Eye (tissue), 1 donor: ENCODE data around the gene OVOL2.

Experiments used
- DNase-seq: peaks from one replicate; pipeline ENCODE4 v3.0.0-alpha.2; 2015

The OVOL2 gene

GRCh38 chr20:18011951-18012645 lies 45.6 kb downstream of the OVOL2 start:
- DNase-seq = no peak

DNA sequence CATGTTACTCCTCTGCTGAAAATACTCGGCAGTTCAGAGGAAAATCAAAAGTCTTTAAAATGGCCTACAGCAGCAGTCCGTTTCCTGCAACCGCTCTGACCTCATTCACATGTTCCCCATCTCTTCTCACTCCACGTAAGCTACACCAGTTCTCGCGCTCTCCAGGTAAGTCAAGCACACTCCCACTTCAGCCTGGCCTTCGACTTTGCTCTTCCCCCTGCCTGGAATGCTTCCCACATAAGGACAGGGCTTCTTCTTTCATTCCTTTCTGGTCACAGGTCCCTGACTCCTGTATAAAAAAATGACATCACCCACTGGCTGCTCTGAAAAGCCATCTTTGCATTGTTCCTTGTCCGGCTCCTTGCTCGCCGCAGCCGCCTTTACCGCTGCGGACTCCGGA lies 46.2 kb downstream of the OVOL2 start:
- no peak for DNase-seq

DNA sequence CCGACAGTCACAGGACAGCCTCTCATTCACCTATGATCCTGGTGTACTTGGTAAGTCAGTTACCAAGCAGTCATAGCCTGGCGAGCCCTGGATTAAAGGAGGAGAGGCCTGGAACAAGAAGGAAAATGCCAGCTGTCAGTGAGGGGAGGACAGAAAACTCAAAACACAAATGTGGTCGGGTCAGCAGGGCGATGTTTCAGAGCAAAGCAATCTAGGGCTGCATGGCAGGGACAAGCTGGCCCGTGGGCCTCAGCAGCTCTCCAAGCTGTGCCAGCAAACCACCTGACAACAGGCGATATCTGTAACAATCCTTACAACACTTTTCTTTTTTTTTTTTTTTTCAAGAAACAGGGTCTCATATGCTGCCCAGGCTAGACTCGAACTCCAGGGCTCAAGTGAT lies 48.6 kb downstream of the OVOL2 start:
- no peak for DNase-seq

DNA sequence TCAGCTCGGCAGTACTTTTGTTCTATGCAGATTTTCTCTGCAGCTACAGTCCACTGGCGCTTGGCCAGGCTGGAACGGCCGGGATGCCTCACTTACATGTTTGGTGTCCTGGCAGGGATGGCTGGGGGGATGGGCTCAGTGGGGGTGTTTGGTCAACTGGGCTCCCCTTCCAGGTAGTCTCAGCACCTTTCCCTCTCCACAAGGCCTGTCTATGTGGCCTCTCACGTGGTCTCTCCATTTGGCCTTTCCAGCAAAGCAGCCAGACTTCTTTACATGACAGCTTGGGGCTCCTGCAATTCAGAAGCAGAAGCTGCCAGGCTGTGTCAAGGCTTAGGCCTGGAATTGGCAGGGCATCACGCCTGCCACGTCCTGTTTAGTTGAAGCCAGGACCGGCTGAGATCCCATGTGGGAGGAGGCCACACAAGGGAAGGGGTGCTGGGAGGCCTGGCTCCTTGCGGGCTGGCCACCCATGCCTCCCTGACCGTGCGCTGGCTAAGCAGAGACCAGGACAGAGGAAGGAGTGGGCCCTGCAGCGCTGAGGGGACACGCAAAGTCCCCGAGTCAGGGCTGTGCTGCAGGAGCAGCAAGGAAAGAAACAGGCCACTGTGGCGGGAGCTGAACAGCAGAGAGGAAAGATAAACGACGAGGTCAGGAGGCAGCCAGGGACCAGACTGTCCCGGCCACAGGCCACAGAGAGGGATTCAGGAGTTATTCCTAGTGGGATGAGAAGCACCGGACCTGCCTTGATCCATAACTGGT lies 50.0 kb downstream of the OVOL2 start:
- no peak for DNase-seq

DNA sequence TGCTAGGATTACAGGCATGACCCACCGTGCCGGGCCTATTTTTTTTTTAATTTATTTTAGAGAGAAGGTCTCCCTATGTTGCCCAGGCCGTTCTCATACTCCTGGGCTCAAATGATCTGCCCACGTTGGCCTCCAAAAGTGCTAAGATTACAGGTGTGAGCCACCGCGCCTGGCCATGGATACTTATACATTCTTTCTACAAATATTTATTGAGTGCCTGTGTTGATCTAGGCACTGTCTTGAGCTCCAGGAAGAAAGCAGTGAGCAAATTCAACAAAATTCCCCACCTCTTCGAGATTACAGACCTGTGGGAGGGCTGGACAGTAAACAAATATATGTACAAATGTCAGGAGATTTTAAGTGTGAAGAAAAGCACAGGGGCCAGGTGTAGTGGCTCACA lies 51.0 kb downstream of the OVOL2 start:
- DNase-seq = no peak

DNA sequence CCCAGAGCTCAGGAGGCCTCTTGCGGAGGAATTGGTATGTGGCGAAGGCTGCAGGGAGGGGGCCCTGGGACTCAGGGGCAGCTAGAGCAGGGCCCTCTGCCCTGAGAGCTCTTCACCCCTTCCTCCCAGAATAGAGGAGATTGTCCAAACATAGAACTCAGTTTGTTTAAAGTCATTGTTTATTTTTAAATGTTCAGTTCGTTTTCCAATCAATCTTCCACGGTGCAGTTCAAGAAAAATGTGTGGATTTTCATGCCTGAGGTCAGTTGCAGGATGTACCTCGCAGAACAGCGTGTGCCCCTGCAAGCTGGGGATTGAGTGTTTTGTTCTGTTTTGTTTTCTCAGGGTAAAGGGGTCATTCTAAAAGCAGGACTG lies 51.7 kb downstream of the OVOL2 start:
- DNase-seq = no peak

DNA sequence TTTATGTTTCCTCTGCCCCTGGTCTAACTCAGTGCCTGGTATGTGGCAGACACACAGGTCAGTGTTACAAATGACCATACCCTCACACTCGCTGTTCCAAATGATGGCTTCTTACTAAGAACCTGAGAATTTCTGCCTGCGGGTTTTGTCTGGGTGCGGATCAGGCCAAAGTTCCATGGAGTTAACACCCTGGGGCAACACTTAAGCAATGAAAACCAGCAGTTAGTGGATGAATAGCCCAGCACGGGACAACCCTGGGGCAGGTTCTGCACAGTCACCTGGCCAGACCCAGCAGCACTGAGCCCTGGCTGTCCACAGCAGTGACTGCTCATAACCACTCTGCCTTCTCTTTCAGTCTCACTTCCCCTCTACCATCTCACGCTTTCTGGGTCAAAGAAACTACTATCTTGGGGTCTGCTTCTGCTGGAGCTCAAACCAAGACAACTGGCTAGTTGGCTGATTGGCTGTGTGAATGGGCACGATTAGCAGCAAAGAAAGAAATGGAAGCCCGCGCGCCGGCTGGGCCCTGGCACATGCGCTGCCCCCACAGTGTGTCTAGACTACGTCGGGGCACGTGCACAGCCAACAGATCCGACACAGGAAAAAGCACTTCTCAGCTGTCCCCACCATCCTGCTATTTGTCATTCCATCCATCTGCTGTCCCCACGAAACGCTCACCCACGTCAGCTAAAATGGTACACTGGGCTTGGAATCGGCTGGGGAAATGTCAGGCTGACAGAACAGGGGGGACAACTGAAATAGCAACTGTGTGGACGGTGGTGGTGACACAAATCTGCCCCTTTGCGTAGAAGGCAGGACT lies 52.3 kb downstream of the OVOL2 start:
- DNase-seq = no peak

GRCh38 chr20:18004384-18005031 lies 53.2 kb downstream of the OVOL2 start:
- no peak for DNase-seq

DNA sequence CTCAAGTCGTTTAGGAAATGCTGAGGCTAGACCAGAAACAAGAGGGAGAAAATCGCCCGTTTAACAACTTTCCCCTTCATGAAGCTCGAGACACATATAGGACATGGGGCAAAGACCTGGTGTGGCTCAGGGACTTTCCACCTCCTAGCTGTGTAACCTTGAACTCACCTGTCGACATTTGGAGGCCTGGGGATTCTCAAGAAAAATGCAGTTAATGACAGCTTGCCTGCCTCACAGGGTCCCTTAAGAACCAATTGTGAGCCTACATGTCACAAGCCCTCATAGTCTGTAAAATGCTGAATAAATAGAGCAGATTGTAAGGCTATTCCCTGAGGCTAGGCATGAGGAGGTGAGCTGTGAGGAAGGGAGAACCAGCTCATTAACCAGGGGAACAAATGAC lies 53.8 kb downstream of the OVOL2 start:
- no peak for DNase-seq

DNA sequence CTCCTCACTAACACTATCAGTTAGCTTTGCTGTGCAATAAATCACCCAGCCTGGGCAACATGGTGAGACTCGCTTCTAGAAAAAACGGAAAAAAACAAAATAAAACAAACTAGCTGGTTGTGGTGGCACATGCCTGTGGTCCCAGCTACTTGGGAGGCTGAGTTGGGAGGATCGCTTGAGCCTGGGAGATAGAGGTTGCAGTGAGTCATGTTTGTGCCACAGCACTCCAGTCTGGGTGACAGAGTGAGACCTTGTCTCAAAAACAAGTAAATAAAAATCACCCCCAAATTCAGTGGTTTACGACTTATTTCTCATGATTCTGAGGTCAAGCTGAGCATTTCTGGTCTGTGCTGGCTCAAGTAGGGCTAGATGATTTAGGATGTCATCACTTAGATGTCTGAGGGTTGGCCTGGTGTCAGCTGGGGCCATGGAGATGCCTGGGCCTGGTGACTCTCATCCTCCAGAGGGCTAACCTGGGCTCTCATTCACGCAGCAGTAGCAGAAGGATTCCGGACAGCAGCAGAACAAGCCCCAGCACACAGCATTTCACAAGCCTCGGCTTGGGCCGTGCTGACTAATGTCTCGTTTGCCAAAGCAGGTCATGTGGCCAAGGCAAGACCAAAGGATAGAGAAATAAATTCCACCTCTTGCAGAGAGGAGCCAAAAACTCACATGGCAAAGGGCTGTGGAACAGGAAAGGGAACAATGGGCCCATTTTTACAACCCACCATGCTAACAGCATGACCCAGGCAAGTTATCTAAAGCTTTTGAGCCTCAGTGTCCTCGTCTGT lies 56.4 kb downstream of the OVOL2 start:
- DNase-seq = no peak

GRCh38 chr20:17999566-17999965 lies 58.1 kb downstream of the OVOL2 start:
- no peak for DNase-seq

- no peak for DNase-seq
Measured at GRCh38 chr20:17998446-17998845, 59.3 kb downstream of the OVOL2 start.

DNA sequence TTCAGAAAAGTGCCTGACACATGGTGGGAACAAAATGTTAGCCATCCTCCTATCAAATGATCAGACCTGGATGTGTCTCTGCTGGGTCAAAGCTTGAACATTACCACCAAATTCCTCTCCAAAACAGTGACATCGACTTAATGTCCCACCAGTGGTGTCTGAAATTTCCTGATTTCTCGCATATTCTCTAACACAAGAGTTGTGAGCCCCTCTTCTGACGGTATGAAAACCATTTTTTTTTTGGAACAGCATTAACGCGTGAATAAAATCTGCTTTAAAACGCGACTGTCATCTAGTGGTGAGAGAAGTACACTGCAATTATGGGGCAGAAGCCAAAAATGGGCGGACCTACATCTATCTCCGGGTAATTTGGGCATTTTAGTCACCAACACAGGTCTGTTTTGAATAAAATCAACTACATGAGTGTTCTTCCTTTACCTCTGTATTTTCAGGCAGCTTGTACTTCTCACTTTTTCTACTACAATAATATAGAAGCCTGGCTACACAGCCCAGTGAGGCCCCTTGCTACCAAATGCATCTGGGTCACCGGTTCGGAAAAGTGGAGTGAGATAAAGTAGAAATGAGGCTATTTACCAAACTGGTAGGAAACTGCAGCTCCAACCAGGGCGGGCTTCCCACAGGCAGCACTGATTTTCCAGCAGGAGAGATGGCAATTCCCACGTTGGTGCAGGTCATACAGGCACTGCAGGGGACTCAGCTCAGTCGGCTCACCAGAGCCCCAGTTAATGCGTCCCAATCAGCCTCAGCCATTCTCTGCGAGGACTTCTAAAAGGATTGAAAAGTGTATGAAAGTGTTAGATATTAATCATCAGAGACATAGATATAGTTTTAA lies 61.5 kb downstream of the OVOL2 start:
- peak; percentile 84 for DNase-seq

GRCh38 chr20:17993546-17993945 lies 64.2 kb downstream of the OVOL2 start:
- no peak for DNase-seq

- no peak for DNase-seq
Measured at GRCh38 chr20:17992847-17993513, 64.7 kb downstream of the OVOL2 start.

DNA sequence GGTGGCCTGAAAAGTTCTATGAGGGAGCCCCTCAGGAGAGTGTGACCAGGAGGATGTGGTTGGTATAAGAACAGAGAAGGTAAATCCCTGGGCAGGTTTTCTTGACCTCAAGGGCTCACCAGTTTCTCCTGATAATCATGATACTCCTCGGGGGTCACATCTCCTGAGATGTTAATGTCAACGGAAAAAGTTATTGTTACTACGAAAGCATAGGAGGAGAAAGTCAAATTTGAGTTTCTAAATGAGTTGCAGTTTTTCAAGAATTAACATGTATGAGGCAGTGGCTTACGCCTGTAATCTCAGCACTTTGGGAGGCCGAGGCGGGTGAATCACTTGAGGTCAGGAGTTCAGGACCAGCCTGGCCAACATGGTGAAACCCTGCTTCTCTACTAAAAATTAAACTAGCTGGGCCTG lies 65.5 kb downstream of the OVOL2 start:
- DNase-seq = no peak

DNA sequence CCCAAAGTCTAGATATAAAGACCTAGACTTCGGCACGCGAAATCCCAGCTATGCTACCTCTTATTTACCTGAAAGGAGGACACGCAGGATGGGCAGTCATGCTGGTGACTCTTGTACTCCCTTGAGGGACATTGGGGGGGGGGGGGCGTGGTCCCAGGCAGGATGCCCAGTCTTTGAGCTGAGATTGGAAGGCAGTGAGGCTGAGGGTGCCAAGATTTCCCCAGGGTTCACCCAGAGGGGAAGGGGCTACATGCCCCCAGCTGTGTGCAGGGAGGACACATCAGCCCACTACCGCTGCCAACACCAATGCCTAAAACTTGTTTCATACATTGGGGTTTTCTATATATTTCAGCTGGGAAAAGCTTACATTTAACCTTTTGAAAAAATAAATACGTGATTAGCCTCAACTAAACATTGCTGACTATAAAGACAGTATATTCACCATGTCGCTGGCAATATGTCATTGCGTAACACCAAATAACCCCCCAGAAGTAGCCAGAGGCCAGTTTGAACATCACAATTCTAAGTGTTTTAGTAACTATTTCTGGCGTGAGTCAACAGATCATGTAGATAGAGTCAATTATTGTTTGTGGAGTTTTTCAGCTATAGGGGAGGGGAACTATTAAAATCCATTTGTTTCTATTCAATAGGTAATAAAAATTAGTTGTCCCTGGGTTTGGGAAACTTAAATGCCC lies 67.3 kb downstream of the OVOL2 start:
- no peak for DNase-seq

DNA sequence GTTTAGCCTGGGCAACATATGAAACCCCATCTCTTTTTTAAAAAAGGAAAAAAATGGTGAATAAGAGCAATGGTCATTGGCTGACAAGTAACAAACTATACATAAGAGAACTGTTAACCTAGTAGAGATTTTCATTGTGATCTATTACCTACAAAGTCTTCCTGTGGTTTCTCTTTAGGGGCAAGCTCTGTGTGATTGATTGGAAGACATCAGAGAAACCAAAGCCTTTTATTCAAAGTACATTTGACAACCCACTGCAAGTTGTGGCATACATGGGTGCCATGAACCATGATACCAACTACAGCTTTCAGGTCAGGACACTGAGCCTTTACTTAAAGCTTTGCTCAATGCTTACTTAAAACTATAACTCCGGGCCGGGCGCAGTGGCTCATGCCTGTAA lies 69.7 kb downstream of the OVOL2 start:
- no peak for DNase-seq

- no peak for DNase-seq
Measured at GRCh38 chr20:17985388-17986018, 72.2 kb downstream of the OVOL2 start.

- no peak for DNase-seq
Measured at GRCh38 chr20:17976305-17976704, 81.4 kb downstream of the OVOL2 start.
